Body of pancreas (tissue), 4 donors: ENCODE measurements around the gene DDA1.

Experiments used
- CTCF ChIP-seq, 7 experiments: fragments of 450-650 bp in 4 of 7; fragments of 200-600 bp in 3 of 7; sonication (generic) in 3 of 7; IDR thresholded peaks; one replicate each; pipeline ENCODE4 v1.5.1; 2016 to 2019; ENCODE audit warnings: antibody characterized with exemption in 7 of 7
- POLR2A ChIP-seq, 3 donors: fragments of 450-650 bp; IDR thresholded peaks; one replicate each; pipeline ENCODE4 v1.6.1; 2016; ENCODE audit warnings: antibody characterized with exemption in 3 of 3, mild to moderate bottlenecking in 2 of 3

GRCh38 chr19:17279436-17279835 lies 29.9 kb upstream of the DDA1 start:
- TF ChIP-seq CTCF (IDR thresholded peaks at IDR 0.05) (no peak), POLR2A (IDR thresholded peaks at IDR 0.05) (no peak)
